HG03469 (cell line): ENCODE measurements around the gene SPTLC3.

Source experiments
- ATAC-seq: cut with Tn5 transposase; IDR thresholded peaks from one replicate; pipeline ENCODE4 v1.9.1; 2021; ENCODE audit warnings: mild to moderate bottlenecking, moderate library complexity, moderate number of reproducible peaks; ENCODE audit not compliant: unreplicated experiment

The SPTLC3 gene

DNA sequence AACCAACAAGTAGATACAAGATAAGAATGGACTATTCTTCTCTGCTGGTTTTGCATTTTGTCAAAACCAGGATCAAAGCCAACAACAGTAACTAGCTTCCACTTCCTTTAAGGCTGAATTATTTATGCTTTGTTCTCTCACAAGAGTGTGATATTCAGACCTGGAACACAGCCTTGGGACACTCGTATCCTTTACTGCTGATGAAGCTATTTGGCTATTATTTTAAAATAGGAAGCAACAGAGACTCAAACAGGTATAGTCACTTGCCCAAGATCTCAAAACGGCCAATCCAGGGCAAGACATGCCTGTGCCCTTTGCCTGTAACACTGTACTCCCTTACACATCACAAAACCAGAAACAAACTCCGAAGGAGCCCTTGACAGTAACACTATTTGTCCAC lies 19.9 kb downstream of the SPTLC3 start:
- ATAC-seq, result no peak

DNA sequence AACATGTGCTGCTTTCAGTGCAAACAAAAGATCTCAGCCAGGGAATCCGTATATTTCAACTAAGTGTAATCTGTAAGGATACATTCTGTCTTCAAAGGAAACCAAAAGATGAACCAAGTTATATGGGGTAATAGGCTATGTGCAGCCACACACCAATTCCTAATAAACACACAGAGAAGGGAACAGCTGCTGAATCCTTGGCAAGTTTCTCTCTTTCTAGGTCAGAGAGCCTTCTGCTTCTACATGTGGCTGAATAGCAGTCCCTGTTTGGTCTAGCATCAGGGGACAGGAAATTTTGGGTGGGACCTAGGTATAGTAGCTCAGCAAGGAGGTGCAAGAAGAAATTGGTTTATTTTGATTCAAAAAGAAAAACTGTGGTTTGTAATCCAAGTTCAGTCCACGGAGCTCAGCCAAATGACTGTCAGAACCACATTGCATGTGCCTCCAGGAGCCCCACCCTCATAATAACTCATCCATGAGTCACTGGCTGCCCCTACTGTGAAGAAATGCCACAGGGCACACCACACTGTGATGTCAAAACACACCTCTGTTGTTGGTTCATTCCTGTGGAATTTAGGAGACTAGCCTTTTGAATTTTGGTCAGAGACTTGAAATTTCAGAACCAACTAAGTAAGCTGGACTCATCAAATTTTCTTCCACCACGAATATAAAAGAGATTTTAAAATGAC lies 21.1 kb downstream of the SPTLC3 start:
- no peak for ATAC-seq

DNA sequence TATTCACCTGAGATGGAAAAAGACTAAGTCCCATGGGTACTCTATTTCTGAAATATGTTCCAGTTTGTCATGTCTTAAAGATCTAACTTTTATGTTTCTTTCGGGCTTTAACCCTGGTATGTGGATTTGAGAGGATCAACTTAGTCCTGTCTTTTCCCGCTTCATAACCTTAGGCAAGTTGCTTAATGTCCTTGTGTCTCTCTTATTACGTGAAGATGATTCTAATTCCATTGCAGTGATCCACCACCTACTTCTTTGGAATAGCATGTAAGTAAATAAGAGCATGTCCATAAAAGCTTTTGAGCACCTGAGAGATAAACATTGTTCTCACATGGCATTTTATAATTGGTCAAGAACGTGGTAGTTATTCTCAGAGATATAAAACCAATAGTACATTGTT lies 23.0 kb downstream of the SPTLC3 start:
- no peak for ATAC-seq

DNA sequence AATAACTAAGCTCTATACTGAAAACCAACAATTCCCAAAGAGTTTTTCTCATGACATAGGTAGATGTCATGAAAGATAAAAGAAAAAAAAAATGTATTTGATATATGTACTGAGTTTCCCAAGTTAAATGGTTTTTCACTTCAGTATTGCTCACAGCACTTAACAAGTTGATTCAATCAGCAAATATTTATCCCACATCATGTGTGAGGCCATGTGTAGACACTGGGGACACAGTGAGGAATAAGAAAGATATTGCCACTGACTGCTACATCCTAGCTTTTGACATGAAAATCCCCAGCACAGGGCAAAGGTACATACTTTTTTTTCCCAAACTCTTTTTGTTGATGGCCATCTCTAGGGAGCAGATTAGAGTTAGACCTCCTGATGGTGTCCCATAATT lies 25.3 kb downstream of the SPTLC3 start:
- ATAC-seq, result no peak

DNA sequence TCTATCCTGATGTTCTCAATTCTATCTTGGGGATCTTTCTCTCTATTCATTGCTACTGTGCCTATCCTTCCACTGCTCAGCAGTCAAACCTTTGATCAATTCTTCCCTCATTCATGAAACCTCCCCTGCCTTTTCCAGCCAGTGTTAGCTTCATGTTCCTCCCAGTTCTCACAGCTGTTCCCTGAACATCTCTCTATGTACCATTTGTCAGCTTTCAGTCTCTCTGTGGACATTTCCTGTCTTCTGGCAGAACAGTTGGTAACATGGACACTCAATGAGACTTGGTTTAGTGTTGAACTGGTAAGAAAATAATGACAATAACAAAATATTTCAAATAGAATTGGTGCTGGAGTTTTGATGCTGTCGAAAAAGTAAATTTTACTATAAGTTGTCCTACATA lies 26.2 kb downstream of the SPTLC3 start:
- no peak for ATAC-seq

DNA sequence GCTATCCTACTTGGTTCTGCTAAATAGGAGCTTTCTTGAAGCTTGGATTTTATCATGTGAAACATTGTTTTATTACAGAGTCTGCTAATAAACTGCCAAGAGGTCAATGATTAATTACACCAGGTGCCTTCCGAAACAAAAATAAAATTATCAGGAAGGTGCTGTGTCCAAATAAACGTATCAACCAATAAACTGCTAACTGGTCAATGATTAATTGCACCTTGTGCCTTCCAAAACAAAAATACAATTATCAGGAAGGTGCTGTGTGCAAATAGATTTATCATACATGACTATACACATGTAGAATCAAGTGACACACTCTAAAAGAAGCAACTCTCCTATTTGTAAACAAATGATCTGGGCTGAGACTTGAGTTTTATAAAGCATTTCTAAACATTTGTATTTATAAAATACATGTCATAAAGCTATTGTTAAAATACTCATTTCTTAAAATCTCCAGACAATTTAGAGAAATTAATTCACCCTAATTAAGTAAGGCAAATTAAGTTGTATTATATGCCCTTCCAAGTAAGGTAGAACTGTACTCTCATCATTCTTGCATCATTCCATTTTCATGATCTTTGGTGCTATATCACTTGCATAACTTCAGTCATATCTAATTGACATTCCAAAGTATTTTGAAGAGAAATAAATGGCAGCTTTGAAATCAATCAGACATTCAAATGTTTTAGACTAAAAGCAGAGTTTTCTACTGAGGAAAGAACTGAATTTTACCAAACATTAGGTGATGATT lies 26.8 kb downstream of the SPTLC3 start:
- no peak for ATAC-seq

DNA sequence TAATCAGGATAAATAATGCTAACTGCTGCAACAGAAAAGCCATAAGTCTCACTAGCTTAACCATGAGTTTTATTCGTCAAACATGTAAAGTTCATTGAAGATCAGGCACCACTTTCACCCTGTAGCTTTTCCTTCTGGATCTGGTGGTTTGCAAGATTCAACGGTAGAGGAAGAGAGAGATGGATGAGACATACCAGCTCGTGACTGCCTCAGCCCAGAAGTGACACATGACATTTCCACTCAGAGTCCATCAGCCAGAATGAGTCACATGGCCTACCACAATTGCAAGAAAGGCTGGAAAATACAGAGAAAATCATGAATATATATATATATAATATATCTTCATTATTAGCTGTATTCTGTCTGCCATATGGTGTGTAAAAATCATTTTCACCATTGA lies 29.0 kb downstream of the SPTLC3 start:
- ATAC-seq, result no peak

DNA sequence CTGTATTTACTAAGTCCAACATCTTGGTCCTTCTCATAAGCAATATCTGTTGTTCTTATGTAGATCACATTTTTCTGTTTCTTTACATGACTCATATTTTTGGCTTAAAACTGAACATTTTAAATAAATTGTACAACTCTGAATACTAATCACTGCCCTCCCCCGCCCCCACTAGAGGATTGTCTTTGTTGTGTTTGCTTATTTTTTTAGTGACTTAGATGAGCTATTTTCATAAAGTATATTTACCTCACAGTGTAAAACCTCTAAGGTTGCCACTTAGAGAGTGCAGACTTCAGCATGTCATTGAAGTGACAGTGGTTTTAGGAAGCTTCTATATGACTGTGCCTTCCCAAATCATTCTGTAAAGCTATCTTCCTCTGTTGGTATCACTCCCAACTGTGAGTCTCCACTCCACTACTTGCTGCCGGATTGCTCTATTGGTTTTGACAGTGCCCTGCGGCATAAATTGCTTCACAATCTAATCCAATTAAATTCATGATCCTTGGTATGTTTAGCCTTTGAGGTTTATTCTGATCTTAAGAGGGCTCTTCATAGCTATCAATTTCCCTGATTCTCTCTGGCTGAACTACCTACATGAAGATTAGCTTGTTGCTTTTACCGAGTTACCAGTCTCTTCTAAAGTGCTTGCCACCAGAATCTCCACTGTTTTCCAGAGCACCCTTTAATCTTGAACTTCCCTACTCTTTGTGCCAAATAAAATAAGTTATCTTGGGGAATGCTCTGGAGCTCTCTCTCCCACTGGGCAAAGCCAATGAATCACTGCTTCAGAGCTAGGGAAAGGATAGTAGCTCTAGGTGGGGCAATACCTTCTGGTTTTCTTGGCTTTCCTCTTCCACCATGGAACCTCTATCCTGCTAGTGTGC lies 33.0 kb downstream of the SPTLC3 start:
- ATAC-seq, result no peak

DNA sequence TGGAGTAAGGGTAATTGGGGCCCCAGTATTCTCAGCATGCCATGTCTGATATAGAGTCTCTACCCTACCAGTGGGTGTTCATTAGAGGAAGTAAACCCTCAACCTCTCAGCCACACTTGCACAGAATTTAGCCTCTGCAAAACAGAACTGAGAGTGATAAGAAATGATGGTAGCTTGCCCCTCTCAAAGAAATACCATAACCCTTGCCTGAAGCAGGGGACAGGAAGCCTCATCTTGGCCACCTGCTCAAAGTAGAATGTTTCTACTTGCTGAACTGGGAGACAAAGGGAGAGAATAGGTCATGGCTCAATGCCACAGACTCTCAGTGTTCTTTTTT lies 33.7 kb downstream of the SPTLC3 start:
- ATAC-seq, result peak; percentile 89

DNA sequence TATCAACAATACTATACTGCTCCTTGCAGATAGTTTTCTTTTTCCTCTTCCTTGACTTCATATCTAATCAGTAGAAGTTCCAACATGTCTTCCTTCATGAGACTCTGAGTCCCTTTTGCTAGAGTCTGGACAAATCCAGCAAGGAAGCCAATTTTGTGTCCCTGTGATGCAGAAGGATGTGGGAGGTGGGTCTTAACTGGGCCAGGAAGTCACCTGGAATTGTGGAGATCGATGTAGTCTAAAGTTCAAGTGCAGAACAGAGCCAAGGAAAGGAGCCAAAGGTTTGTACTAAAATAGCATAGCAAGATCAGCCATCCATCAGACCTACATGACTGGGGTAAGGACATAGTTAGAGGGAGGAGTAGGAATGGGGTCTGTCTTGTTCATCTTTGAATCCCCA lies 37.6 kb downstream of the SPTLC3 start:
- no peak for ATAC-seq

DNA sequence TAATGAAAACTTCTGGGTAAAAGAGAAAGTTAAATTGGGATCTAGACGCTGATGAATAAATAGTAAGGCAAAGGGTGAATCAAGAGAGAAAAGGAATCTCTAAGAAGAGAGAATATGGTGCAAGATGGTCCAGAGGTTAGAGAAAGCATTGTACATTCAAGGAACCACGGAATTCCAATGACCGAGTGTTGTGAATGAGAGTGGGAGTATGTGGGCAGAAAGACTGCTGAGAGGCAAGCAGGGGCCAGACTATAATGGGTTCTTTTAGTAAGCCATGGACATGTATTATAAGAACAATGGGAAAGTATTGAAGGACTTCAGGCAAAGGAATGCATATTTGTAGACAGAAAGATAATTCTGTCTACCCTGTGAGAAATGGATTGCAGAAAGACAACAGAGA lies 45.2 kb downstream of the SPTLC3 start:
- ATAC-seq, result no peak

DNA sequence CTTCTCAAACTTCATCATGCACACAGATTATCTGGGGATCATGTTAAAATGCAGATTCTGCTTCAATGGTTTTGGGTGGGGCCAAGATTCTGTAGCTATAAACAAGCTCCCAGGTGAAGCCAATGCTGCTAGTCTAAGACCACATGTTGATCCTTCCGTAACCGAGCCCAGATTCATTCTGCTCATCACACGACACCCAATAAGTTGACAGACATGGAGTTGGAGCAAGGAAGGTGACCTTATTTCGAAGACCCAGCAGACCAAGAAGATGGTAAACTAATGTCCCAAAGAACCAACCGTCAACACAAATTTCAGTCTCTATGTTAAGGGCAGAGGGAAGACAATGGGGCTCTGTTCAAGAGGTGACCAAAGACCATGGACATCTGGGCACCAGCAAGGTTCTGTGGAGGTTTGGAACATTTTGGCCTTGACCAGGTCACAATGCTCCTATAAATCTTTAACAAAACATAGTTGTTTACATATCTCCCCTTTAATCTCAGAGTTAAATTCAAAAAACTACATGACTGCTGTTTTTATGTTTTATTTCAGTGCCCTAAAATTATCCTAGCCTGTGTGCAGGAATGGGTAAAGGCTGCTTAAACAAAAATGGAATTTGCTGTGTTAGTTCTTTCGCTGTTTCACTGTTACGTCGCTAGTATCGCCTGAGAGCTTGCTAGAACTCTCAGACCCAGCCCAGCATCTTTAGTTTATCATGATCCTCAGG lies 50.1 kb downstream of the SPTLC3 start:
- no peak for ATAC-seq

DNA sequence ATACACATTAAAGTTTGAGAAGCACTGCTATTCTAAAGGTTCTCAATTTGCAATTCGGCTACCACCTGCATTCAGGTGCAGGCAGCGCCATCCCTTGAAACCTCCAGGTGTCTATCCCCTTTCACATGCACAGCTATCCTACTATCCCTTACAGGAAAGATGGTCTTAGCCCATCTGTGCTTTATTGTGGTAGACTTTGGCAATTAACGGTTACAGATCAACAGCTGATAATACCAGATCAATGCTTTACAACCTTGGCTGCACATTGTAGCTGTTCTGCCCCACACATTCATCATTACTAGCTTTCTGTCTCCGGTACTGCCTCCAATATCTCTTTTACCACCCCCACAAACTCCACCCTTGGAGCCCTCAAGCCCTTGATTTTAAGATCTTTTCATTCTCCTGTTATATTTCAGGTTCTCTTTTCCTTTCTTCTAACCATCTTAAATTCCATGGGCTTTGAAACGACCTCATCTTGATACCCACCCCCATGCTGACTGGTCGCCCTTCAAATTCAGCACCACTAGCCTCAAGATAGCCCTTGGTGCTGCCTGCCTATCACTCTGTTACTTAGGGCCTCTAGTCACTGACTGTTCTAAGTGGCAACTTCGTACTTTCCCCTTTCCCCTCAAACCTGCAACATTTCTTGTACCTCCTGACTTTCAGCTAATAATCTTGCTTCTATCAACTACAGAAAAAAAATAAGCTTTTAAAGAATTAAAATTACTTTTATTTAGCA lies 50.8 kb downstream of the SPTLC3 start:
- no peak for ATAC-seq

DNA sequence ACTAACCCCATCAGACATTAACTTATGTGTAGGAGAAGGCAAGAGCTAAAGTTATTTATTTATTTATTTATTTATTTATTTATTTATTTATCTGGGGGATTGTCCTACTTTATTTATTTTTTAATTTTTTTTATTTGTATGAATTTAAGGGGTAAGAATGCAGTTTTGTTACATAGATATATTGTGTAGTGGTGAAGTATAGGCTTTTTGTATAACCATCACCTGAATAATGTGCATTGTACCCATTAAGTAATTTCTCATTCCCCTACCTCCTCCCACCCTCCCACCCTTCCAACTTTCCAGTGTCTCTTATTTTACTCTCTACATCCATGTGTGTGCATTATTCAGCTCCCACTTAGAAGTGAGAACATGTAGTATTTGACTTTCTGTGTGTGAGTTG lies 51.6 kb downstream of the SPTLC3 start:
- no peak for ATAC-seq

DNA sequence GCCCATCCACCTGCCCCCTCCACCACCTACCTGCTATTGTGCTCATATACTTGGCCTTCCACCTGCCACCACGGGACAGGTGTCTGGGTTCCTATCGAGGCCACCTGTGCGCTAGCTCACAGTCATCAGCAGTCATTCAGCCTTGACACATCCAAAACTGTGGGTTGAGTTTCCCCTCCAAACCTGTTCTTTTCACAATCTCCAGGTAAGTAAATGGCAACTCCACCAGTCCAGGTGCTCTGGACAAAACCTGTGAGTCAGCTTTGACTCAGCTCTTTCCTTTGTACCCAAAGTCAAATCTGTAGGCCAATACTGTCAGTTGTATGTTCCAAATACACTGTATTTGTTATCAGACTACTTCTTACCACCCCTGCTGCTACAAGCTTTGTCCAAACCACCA lies 52.6 kb downstream of the SPTLC3 start:
- ATAC-seq, result no peak

DNA sequence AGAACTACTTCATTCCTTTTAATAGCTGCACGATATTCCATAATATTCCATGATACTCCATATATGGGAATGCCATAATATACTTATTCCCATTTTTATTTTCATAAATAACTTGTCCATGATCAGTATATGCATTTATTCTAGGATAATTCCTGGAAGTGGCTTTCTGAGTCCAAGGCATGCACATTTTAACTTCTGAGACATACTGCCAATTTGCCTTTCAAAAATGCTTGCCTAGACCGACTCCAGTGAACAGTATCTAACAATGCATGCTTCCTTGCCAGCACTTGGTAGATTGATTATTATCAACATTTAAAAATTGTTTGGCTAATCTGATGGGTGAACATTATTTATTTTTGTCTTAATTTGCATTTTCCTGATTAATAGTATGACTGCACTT lies 54.0 kb downstream of the SPTLC3 start:
- ATAC-seq, result no peak

DNA sequence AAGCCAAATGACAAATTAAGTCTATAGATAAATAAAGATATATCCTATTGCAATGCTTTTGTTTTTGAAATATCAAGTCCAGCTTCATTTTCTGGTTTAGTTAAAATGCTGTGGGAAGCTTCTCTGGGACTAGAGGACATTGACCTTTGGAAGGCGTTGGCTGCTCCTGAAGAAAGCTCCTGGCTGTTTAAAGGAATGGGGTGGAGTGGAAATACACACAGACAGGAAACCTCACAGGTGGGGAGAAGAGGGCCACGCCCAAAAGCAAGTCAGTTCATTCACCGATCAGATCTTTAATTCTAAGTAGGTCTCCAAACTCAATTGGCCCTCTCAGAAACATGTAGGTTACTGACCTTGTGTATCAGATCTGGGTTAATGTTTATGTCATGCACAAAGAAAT lies 59.6 kb downstream of the SPTLC3 start:
- ATAC-seq, result no peak

DNA sequence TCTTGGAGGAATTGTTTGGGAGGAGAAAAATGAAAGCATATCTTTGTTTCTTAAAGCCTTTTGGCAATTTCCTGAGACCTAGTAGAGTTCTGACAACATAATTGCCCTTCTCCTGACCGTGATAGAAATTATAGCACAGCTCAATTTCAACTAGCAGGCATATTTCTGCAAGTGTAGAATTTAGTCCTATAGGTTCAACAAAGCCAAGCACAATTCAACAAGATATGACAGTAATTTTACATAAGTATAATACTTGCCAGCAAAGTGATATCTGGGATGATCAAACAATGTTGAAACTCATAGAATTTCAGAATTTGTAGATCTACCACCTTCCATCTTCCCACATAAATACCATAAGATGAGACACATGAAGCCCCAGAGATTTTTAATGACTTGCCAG lies 73.1 kb downstream of the SPTLC3 start:
- no peak for ATAC-seq

DNA sequence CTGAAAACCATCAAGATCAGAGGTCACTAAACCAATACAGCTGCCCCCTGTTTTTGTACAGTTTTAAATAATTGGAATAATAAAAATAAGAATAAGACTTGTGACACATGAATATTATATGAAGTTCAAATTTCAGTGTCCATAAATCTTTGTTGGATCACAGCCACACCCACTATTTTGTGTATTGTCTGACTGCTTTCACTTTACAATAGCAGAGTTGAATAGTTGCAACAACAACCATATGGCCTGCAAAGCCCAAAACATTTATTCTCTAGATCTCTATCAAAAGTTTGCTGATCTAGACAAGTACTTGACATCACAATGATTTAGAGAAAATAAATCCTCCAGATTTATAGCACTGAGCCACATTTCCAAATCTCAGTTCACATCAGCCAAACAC lies 73.6 kb downstream of the SPTLC3 start:
- ATAC-seq, result no peak

DNA sequence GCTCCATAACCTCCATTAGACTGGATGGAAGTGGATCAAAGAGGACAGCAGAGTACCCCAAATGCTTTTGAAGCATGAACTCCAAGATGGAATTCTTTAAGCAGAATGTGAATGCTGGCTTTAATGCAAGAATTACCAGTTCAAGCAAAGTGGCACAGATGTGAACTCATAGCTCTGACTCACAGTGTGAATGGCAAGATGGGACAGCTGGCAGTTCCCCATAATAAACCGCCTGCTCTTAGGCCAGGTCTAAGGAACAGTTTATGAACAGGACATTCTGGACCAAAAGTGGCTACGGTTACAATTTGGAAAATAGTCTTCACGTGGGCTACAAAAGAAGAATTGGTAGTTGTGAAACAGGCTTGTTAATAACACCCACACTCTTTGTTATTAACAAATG lies 76.5 kb downstream of the SPTLC3 start:
- no peak for ATAC-seq
